PFSK-1 (cell line): ENCODE results near the gene PELI2.

Experiments used
- FOXP2 ChIP-seq: optimal IDR thresholded peaks from 2 replicates; pipeline ENCODE3; 2011; ENCODE audit warnings: borderline replicate concordance, control low read depth, inconsistent platforms; ENCODE audit not compliant: insufficient read depth; ENCODE audit errors: extremely low read length, extremely low read depth
- POLR2AphosphoS5 ChIP-seq: IDR thresholded peaks from 2 replicates; pipeline ENCODE4 v1.6.1; 2012; ENCODE audit warnings: low read depth, mild to moderate bottlenecking, control low read depth, low read length, moderate library complexity
- SIN3A ChIP-seq: IDR thresholded peaks from 2 replicates; pipeline ENCODE4 v1.6.1; 2012; ENCODE audit warnings: mild to moderate bottlenecking, low read length, moderate library complexity, borderline replicate concordance; ENCODE audit not compliant: insufficient read depth
- TAF1 ChIP-seq: IDR thresholded peaks from 2 replicates; pipeline ENCODE4 v1.6.1; 2012; ENCODE audit warnings: low read length, control low read depth, borderline replicate concordance; ENCODE audit not compliant: insufficient read depth
- TF ChIP-seq, protein P1 (sequence below), 2 experiments: IDR thresholded peaks; 2 replicates each; pipeline versions ENCODE4 v1.6.1 to v1.8.0; 2011 to 2012; ENCODE audit warnings: low read depth in 2 of 2, low read length in 2 of 2, control low read depth in 1 of 2, inconsistent platforms in 1 of 2, mild to moderate bottlenecking in 1 of 2, moderate library complexity in 1 of 2; ENCODE audit not compliant: insufficient read depth in 1 of 2

PELI2 gene

DNA sequence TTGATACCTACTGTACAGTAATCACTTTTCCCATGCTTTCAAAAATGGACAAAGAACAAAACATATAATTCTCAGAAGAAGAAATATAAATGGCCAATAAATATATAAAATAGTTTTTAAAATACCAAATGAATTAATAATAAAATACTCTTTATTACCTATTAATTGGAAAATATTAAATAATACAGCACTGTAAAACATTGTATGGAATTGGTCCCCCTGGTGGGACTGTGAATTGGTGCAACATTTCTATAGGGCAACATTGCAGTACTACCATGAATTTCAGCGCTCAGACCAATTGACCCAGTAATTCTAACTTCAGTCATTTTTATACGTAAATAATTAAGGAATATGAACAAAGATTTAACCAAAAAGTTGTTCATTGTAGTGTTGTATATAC, 162.6 kb downstream of the PELI2 start:
- TF ChIP-seq POLR2AphosphoS5 (no peak), TAF1 (no peak)

DNA sequence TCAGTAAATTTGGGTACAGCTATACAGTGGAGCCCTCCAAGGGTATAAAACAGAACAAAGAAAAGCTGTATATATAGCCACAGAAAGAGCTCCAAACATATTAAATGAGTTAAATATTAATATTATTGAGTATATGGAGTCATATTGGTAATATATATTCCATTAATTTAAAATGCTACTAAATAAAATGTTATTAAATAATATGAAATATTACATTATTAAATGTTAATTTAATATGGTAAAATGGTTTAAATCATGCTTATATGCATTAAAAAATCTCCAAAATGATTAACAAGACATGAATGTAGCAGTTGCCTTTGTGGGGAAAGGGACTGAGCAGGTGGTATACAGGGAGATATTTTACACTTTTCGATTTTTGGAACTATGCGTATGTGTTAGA, 164.0 kb downstream of the PELI2 start:
- TF ChIP-seq TAF1 (no peak), POLR2AphosphoS5 (no peak), SIN3A (no peak), FOXP2 (no peak)
- TF ChIP-seq, protein P1, sequence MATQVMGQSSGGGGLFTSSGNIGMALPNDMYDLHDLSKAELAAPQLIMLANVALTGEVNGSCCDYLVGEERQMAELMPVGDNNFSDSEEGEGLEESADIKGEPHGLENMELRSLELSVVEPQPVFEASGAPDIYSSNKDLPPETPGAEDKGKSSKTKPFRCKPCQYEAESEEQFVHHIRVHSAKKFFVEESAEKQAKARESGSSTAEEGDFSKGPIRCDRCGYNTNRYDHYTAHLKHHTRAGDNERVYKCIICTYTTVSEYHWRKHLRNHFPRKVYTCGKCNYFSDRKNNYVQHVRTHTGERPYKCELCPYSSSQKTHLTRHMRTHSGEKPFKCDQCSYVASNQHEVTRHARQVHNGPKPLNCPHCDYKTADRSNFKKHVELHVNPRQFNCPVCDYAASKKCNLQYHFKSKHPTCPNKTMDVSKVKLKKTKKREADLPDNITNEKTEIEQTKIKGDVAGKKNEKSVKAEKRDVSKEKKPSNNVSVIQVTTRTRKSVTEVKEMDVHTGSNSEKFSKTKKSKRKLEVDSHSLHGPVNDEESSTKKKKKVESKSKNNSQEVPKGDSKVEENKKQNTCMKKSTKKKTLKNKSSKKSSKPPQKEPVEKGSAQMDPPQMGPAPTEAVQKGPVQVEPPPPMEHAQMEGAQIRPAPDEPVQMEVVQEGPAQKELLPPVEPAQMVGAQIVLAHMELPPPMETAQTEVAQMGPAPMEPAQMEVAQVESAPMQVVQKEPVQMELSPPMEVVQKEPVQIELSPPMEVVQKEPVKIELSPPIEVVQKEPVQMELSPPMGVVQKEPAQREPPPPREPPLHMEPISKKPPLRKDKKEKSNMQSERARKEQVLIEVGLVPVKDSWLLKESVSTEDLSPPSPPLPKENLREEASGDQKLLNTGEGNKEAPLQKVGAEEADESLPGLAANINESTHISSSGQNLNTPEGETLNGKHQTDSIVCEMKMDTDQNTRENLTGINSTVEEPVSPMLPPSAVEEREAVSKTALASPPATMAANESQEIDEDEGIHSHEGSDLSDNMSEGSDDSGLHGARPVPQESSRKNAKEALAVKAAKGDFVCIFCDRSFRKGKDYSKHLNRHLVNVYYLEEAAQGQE (IDR thresholded peaks at IDR 0.05; ENCODE audit: insufficient read depth in 1 of 2, low read depth in 2 of 2, low read length in 2 of 2), result no peak

DNA sequence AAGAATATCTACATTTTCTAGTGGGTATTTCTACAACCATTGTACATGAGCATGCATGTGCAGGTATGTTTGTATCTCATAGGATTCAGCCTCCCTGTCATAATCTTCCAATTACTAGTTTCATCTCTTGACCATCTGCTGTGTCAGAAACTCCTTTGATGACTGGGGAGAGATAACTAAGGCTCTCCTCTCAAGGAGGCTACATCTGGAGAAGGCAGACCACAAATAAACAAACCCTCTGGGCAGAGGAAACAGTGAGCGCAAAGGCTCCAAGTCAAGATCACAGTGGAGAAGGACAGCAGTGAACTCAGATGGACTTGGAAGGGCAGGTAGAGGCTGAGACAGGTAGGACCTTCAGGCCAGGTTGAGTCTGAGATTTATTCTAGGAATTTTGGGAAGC, 166.4 kb downstream of the PELI2 start:
- TF ChIP-seq TAF1 (no peak), FOXP2 (no peak), SIN3A (no peak), POLR2AphosphoS5 (no peak)
- TF ChIP-seq, protein P1 (IDR thresholded peaks at IDR 0.05; ENCODE audit: insufficient read depth in 1 of 2, low read depth in 2 of 2, low read length in 2 of 2), result no peak

GRCh38 chr14:56289155-56289554, 170.9 kb downstream of the PELI2 start:
- TF ChIP-seq SIN3A, result no peak
- no peak for TF ChIP-seq POLR2AphosphoS5
- TF ChIP-seq, protein P1 (IDR thresholded peaks at IDR 0.05; ENCODE audit: insufficient read depth in 1 of 2, low read depth in 2 of 2, low read length in 2 of 2), result no peak
- no peak for TF ChIP-seq FOXP2
- no peak for TF ChIP-seq TAF1

DNA sequence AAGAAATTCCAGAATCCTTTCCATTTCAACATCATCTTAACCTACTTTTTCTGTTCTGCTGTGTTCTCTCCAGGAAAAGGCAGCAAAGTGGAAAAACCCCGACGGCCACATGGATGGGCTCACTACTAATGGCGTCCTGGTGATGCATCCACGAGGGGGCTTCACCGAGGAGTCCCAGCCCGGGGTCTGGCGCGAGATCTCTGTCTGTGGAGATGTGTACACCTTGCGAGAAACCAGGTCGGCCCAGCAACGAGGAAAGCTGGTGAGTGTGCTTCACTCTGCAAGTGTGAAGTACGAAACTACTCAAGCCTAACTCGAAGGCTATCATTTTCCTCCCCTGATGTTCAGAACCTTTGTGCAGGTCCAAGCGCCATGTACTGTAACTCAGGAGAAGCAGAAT, 172.0 kb downstream of the PELI2 start:
- TF ChIP-seq TAF1 (no peak), FOXP2 (no peak), SIN3A (no peak), POLR2AphosphoS5 (no peak)
- TF ChIP-seq, protein P1 (IDR thresholded peaks at IDR 0.05; ENCODE audit: insufficient read depth in 1 of 2, low read depth in 2 of 2, low read length in 2 of 2), result no peak
